ENCODE data around the gene COL4A5.

The COL4A5 gene

DNA sequence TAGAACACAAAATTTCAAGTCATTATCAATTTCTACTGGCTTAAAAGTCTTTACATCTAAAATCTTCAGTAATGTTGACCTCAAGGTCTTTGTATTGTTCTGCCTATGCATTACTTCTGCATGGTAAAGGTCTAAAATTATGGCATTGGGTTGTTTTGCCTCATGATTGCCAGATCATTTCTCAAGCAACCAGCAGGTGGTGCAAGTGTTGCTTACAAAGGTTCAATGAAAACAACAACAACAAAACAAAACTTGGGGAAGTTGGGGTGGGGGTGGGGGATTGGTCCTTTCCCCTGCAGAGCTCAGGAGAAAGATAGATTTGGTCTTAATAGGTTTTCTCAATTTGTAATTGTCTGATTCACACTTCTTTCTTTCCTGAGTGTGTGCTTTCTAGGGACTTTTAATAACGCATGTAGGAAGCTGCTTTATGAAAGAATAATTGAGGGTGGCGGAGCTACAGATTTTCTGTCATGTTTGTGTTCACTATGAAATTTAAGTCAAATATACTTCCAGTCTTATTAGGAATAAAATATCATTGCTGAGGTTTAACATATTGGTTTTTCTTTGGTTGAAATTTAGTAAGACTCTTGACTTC lies 145.1 kb downstream of the COL4A5 start:
- Histone ChIP-seq H3K36me3 (ENCODE audit: control insufficient read depth in 2 of 2, insufficient read depth in 1 of 2, low read length in 2 of 2) (peaks cover 0 to 9% of the 10 kb centered on the region in 2 experiments; a peak in 2 of 3 replicates), H3K4me3 (ENCODE audit: low read depth, low read length) (no peak overlapping the region), H3K4me1 (ENCODE audit: control insufficient read depth, insufficient read depth, low read length) (0 out of 2 replicates have a peak, but pooled peaks cover 4% of the 10 kb centered on the region), H3K9me3 (ENCODE audit: control insufficient read depth, insufficient read depth, low read depth, low read length) (no peaks in the 10 kb centered on the region), H3K27ac (ENCODE audit: extremely low read depth, low read depth, low read length) (no peak overlapping the region)
- TF ChIP-seq ZNF654 (tag by site-specific recombination; IDR thresholded peaks at IDR 0.05; ENCODE audit: low read depth), result peak; percentile 39
- TF ChIP-seq, protein P1, sequence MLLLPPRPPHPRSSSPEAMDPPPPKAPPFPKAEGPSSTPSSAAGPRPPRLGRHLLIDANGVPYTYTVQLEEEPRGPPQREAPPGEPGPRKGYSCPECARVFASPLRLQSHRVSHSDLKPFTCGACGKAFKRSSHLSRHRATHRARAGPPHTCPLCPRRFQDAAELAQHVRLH (tag by site-specific recombination; IDR thresholded peaks at IDR 0.05), result no peak
- ChIA-PET POLR2A (no interaction called here), CTCF (interaction anchor here (0.6 to 1.9 kb wide), 7 partner anchors 10 to 1605 kb away, joined by 3 to 11 read pairs (median 5); no protein-coding TSS in a partner anchor)

DNA sequence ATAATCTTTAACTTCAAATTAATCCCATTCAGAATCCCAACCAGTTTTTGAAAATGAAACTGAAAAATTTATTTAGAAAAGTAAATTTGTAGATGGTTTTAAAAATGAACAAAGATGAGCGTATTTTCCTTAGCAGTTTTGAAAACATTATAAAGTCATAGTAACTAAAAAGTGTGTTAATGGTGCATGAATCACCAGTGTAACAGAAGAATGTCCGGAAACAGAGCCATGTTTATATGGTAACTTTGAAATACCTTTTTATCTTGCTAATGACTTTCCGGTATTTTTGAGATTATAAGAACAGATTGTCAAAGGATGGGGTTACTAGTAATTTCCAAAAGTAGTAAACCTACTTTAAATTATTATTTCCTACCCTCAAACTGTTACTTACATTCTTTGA lies 150.9 kb downstream of the COL4A5 start:
- TF ChIP-seq, protein P2, sequence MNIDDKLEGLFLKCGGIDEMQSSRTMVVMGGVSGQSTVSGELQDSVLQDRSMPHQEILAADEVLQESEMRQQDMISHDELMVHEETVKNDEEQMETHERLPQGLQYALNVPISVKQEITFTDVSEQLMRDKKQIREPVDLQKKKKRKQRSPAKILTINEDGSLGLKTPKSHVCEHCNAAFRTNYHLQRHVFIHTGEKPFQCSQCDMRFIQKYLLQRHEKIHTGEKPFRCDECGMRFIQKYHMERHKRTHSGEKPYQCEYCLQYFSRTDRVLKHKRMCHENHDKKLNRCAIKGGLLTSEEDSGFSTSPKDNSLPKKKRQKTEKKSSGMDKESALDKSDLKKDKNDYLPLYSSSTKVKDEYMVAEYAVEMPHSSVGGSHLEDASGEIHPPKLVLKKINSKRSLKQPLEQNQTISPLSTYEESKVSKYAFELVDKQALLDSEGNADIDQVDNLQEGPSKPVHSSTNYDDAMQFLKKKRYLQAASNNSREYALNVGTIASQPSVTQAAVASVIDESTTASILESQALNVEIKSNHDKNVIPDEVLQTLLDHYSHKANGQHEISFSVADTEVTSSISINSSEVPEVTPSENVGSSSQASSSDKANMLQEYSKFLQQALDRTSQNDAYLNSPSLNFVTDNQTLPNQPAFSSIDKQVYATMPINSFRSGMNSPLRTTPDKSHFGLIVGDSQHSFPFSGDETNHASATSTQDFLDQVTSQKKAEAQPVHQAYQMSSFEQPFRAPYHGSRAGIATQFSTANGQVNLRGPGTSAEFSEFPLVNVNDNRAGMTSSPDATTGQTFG (tag by site-specific recombination; IDR thresholded peaks at IDR 0.05; ENCODE audit: borderline replicate concordance), result no peak
- TF ChIP-seq, protein P3, sequence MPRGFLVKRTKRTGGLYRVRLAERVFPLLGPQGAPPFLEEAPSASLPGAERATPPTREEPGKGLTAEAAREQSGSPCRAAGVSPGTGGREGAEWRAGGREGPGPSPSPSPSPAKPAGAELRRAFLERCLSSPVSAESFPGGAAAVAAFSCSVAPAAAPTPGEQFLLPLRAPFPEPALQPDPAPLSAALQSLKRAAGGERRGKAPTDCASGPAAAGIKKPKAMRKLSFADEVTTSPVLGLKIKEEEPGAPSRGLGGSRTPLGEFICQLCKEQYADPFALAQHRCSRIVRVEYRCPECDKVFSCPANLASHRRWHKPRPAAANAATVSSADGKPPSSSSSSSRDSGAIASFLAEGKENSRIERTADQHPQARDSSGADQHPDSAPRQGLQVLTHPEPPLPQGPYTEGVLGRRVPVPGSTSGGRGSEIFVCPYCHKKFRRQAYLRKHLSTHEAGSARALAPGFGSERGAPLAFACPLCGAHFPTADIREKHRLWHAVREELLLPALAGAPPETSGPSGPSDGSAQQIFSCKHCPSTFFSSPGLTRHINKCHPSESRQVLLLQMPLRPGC (tag by site-specific recombination; IDR thresholded peaks at IDR 0.05), result no peak
- TF ChIP-seq, protein P4, sequence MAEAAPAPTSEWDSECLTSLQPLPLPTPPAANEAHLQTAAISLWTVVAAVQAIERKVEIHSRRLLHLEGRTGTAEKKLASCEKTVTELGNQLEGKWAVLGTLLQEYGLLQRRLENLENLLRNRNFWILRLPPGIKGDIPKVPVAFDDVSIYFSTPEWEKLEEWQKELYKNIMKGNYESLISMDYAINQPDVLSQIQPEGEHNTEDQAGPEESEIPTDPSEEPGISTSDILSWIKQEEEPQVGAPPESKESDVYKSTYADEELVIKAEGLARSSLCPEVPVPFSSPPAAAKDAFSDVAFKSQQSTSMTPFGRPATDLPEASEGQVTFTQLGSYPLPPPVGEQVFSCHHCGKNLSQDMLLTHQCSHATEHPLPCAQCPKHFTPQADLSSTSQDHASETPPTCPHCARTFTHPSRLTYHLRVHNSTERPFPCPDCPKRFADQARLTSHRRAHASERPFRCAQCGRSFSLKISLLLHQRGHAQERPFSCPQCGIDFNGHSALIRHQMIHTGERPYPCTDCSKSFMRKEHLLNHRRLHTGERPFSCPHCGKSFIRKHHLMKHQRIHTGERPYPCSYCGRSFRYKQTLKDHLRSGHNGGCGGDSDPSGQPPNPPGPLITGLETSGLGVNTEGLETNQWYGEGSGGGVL (tag by site-specific recombination; IDR thresholded peaks at IDR 0.05), result no peak
- TF ChIP-seq KLF1 (tag by site-specific recombination; IDR thresholded peaks at IDR 0.05) (no peak), ZSCAN30 (tag by site-specific recombination; IDR thresholded peaks at IDR 0.05) (no peak), ZFHX2 (tag by site-specific recombination; conservative IDR thresholded peaks at IDR 0.05) (no peak), ZNF292 (tag by site-specific recombination; IDR thresholded peaks at IDR 0.05; ENCODE audit: borderline replicate concordance, low read depth) (no peak), ZNF302 (tag by site-specific recombination; IDR thresholded peaks at IDR 0.05; ENCODE audit: low read depth) (no peak), YY1 (tag by site-specific recombination; IDR thresholded peaks at IDR 0.05) (no peak)
- TF ChIP-seq, protein P5, sequence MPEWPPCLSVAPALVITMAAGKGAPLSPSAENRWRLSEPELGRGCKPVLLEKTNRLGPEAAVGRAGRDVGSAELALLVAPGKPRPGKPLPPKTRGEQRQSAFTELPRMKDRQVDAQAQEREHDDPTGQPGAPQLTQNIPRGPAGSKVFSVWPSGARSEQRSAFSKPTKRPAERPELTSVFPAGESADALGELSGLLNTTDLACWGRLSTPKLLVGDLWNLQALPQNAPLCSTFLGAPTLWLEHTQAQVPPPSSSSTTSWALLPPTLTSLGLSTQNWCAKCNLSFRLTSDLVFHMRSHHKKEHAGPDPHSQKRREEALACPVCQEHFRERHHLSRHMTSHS (tag by site-specific recombination; IDR thresholded peaks at IDR 0.05), result no peak
- Histone ChIP-seq H3K27ac (ENCODE audit: extremely low read depth, low read depth, low read length) (no peak overlapping the region), H3K4me3 (ENCODE audit: low read depth, low read length) (no peak overlapping the region), H3K4me1 (ENCODE audit: control insufficient read depth, insufficient read depth, low read length) (no peaks in the 10 kb centered on the region), H3K9me3 (ENCODE audit: control insufficient read depth, insufficient read depth, low read depth, low read length) (no peaks in the 10 kb centered on the region), H3K36me3 (ENCODE audit: control insufficient read depth in 2 of 2, insufficient read depth in 1 of 2, low read length in 2 of 2) (peaks cover 7 to 26% of the 10 kb centered on the region in 2 experiments; a peak in 2 of 3 replicates)
- ChIA-PET CTCF (no interaction called here), POLR2A (no interaction called here)

DNA sequence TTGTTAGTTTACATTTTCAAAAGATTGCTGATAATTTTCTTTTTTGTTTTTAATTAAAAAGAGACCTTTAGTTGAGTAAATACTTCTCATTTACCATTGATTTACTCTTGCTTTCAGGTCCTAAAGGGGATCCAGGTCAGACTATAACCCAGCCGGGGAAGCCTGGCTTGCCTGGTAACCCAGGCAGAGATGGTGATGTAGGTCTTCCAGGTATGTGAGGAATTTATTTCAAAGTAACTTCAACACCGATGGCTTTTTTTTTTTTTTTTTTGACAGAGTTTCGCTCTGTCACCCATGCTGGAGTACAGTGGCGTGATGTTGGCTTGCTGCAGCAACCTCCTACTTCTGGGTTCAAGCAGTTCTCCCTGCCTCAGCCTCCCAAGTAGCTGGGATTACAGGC lies 161.6 kb downstream of the COL4A5 start:
- ChIA-PET CTCF (no interaction called here), POLR2A (no interaction called here)
- Histone ChIP-seq H3K9me3 (ENCODE audit: control insufficient read depth, insufficient read depth, low read depth, low read length) (no peaks in the 10 kb centered on the region), H3K4me3 (ENCODE audit: low read depth, low read length) (no peak overlapping the region), H3K36me3 (ENCODE audit: control insufficient read depth in 2 of 2, insufficient read depth in 1 of 2, low read length in 2 of 2) (peaks cover 9 to 34% of the 10 kb centered on the region in 2 experiments), H3K27ac (ENCODE audit: extremely low read depth, low read depth, low read length) (no peak overlapping the region), H3K4me1 (ENCODE audit: control insufficient read depth, insufficient read depth, low read length) (no peaks in the 10 kb centered on the region)
- TF ChIP-seq, protein P6, sequence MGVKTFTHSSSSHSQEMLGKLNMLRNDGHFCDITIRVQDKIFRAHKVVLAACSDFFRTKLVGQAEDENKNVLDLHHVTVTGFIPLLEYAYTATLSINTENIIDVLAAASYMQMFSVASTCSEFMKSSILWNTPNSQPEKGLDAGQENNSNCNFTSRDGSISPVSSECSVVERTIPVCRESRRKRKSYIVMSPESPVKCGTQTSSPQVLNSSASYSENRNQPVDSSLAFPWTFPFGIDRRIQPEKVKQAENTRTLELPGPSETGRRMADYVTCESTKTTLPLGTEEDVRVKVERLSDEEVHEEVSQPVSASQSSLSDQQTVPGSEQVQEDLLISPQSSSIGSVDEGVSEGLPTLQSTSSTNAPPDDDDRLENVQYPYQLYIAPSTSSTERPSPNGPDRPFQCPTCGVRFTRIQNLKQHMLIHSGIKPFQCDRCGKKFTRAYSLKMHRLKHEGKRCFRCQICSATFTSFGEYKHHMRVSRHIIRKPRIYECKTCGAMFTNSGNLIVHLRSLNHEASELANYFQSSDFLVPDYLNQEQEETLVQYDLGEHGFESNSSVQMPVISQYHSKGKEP (tag by site-specific recombination; IDR thresholded peaks at IDR 0.05), result no peak
- no peak for TF ChIP-seq ZNF324 (tag by site-specific recombination; IDR thresholded peaks at IDR 0.05)
- no peak for TF ChIP-seq ZNF2 (tag by site-specific recombination; IDR thresholded peaks at IDR 0.05)
- no peak for TF ChIP-seq ZFP3 (tag by site-specific recombination; IDR thresholded peaks at IDR 0.05; ENCODE audit: low read depth)
- TF ChIP-seq, protein P7, sequence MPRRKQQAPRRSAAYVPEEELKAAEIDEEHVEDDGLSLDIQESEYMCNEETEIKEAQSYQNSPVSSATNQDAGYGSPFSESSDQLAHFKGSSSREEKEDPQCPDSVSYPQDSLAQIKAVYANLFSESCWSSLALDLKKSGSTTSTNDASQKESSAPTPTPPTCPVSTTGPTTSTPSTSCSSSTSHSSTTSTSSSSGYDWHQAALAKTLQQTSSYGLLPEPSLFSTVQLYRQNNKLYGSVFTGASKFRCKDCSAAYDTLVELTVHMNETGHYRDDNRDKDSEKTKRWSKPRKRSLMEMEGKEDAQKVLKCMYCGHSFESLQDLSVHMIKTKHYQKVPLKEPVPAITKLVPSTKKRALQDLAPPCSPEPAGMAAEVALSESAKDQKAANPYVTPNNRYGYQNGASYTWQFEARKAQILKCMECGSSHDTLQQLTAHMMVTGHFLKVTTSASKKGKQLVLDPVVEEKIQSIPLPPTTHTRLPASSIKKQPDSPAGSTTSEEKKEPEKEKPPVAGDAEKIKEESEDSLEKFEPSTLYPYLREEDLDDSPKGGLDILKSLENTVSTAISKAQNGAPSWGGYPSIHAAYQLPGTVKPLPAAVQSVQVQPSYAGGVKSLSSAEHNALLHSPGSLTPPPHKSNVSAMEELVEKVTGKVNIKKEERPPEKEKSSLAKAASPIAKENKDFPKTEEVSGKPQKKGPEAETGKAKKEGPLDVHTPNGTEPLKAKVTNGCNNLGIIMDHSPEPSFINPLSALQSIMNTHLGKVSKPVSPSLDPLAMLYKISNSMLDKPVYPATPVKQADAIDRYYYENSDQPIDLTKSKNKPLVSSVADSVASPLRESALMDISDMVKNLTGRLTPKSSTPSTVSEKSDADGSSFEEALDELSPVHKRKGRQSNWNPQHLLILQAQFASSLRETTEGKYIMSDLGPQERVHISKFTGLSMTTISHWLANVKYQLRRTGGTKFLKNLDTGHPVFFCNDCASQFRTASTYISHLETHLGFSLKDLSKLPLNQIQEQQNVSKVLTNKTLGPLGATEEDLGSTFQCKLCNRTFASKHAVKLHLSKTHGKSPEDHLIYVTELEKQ (tag by site-specific recombination; IDR thresholded peaks at IDR 0.05; ENCODE audit: borderline replicate concordance), result no peak
